ENCODE results near the gene SREK1. TPM values are rescaled to one million over a fixed set of nuclear protein-coding genes. Genes with fewer than 3 reads are reported as not detected.
A peak's percentile ranks its signal among the peaks of the same experiment; 100 is the strongest.

SREK1 gene
- total RNA-seq, 1 donor: 99.7 TPM

DNA sequence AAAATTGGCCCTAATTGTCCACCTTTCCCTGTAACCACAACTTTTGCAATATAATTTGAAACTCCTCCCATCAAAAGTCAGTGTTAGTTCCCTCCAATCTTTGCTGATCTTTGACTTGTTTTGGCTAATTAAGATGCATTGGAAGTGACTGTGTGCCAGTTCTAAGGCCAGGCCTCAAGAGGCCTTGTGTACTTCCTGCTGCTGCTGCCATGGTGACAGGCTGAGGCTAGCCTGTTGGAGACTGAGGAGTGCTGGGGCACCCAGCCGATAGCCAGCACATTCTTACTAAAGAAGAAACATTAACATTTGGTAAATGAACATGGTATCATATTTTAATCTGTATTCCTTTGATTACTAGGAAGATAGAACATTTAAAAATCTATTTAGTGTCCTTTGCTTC, 86.5 kb downstream of the SREK1 start:
- no peak overlapping the region for H3K4me3 ChIP-seq (ENCODE audit: low read depth, low read length)

DNA sequence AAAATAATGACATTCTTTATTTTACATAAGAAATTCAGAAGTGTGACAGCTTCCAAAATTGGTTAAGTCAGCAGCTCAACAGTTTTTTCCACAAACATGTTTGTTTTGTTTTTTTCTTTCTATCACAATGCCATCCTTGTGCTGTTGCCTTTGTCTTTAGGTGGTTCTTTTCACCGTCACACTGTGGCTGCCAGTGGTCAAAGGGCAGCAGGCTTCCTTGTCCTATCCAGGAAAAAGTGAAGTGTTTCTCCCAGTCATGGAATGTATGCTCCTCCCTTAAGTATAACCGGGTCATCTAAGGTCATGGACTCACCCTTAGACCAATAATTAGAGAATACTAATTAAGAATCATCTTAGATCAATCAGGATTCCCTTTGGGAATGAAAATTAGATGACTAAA, 87.4 kb downstream of the SREK1 start:
- no peak for DNase-seq (ENCODE audit: low read depth)
- H3K4me3 ChIP-seq (ENCODE audit: low read depth, low read length): no peak overlapping the region
- TF ChIP-seq, protein P1, sequence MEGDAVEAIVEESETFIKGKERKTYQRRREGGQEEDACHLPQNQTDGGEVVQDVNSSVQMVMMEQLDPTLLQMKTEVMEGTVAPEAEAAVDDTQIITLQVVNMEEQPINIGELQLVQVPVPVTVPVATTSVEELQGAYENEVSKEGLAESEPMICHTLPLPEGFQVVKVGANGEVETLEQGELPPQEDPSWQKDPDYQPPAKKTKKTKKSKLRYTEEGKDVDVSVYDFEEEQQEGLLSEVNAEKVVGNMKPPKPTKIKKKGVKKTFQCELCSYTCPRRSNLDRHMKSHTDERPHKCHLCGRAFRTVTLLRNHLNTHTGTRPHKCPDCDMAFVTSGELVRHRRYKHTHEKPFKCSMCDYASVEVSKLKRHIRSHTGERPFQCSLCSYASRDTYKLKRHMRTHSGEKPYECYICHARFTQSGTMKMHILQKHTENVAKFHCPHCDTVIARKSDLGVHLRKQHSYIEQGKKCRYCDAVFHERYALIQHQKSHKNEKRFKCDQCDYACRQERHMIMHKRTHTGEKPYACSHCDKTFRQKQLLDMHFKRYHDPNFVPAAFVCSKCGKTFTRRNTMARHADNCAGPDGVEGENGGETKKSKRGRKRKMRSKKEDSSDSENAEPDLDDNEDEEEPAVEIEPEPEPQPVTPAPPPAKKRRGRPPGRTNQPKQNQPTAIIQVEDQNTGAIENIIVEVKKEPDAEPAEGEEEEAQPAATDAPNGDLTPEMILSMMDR (IDR thresholded peaks at IDR 0.05; ENCODE audit: insufficient read depth, low read depth, low read length): no peak

More for the DNA sequence above, 86.5 kb downstream of the SREK1 start:
- DNase-seq (ENCODE audit: low read depth): peak; percentile 12
- TF ChIP-seq, protein P1 (IDR thresholded peaks at IDR 0.05; ENCODE audit: insufficient read depth, low read depth, low read length): no peak

DNA sequence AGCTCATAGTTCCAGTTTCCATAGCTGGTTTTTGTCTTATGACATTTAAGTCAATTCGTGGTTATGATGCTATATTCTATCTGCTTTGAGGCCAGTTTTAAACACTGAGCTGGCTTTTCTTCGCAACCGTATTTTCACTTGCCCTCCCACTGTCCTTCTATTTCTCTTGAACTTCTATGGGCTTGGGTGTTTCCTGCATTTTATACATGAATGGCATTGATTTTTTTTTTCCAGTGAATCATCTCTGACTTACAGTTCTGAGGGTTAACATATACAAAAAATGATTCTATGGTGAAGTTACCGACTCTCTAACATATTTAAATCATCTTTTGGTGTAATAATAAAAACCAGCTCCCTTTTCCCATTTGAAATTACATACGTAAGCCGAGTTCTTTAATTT, 88.2 kb downstream of the SREK1 start:
- TF ChIP-seq, protein P1 (IDR thresholded peaks at IDR 0.05; ENCODE audit: insufficient read depth, low read depth, low read length): no peak
- DNase-seq (ENCODE audit: low read depth): no peak
- H3K4me3 ChIP-seq (ENCODE audit: low read depth, low read length): no peak overlapping the region

DNA sequence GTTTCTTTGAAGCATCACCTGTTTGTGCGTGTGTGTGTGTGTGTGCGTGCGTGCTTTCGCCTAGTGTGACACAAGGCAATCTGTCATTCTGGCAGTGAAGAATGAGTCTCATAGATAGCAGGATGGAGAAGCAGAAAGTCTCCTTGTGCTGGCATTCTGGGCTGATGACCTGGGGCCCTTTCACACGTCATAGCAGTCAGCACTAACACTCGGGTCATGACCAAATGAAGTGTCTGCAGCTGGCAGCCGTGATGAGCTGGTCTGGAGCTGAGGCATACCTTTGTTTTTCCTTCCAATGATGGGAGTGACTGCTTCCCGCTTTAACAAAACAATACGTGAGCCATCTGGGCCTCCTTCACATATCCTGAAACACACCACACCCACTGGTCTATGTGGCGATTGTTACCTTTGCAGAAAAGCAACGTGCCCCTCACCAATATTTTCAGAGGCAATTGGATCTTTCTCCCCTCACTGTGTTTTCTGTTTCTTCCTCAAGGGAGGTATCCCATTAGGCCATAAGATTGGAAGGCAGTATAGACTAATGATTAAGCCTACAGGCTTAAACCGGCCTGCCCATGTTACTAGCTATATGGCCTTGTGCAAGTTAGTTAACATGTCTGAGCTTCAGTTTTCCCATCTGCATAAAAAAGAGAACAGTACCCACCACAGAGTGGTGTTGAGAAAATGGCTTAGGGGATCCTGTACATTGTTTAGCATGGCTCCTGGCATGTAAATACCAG, 88.8 kb downstream of the SREK1 start:
- no peak for DNase-seq (ENCODE audit: low read depth)
- TF ChIP-seq, protein P1 (IDR thresholded peaks at IDR 0.05; ENCODE audit: insufficient read depth, low read depth, low read length): no peak
- no peak overlapping the region for H3K4me3 ChIP-seq (ENCODE audit: low read depth, low read length)

Other genes starting within 250 kb of the SREK1 start
- 132 and 233 TPM in 2 replicates for gene ERBIN, start 217.7 kb upstream of the SREK1 start, total RNA-seq